ENCODE data around the gene LRRC7.

GRCh38 chr1:69932760-69933159 lies 365.0 kb downstream of the LRRC7 start:
- TF ChIP-seq, protein P1, sequence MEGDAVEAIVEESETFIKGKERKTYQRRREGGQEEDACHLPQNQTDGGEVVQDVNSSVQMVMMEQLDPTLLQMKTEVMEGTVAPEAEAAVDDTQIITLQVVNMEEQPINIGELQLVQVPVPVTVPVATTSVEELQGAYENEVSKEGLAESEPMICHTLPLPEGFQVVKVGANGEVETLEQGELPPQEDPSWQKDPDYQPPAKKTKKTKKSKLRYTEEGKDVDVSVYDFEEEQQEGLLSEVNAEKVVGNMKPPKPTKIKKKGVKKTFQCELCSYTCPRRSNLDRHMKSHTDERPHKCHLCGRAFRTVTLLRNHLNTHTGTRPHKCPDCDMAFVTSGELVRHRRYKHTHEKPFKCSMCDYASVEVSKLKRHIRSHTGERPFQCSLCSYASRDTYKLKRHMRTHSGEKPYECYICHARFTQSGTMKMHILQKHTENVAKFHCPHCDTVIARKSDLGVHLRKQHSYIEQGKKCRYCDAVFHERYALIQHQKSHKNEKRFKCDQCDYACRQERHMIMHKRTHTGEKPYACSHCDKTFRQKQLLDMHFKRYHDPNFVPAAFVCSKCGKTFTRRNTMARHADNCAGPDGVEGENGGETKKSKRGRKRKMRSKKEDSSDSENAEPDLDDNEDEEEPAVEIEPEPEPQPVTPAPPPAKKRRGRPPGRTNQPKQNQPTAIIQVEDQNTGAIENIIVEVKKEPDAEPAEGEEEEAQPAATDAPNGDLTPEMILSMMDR (IDR thresholded peaks at IDR 0.05), result no peak
- no peak for TF ChIP-seq POLR2A (IDR thresholded peaks at IDR 0.05)

Data from breast epithelium (tissue), 3 donors.